K562 (cell line): ENCODE measurements around the gene ICA1.

Source experiments
- CBFB ChIP-seq: sonication (generic); formaldehyde crosslinking; IDR thresholded peaks from 2 replicates; pipeline ENCODE4 v1.4.0; 2020; ENCODE audit warnings: mild to moderate bottlenecking, missing genetic modification reagents
- EGR1 ChIP-seq: fragments of 450-650 bp; conservative IDR thresholded peaks from 2 replicates; pipeline ENCODE4 v1.6.1; 2017; ENCODE audit warnings: mild to moderate bottlenecking
- POLR2AphosphoS5 ChIP-seq: IDR thresholded peaks from 2 replicates; pipeline ENCODE4 v1.6.1; 2011; ENCODE audit warnings: mild to moderate bottlenecking, low read depth, low read length, moderate library complexity; ENCODE audit not compliant: control insufficient read depth, insufficient read depth
- TFAM ChIP-seq: fragments of 250-450 bp; sonication (Bioruptor Pico); conservative IDR thresholded peaks from 2 replicates; pipeline ENCODE4 v1.5.0; 2021; ENCODE audit warnings: mild to moderate bottlenecking, moderate library complexity
- TF ChIP-seq, protein P1 (sequence below), 3 experiments: IDR thresholded peaks in 2 of 3; conservative IDR thresholded peaks in 1 of 3; 2 replicates each; pipeline ENCODE4 v1.5.1; 2011 to 2012; ENCODE audit warnings: low read length in 3 of 3, mild to moderate bottlenecking in 3 of 3, control low read depth in 2 of 3, improper control_type of control experiment in 1 of 3, inconsistent platforms in 1 of 3, low read depth in 1 of 3, mixed read lengths in 1 of 3, moderate library complexity in 1 of 3; ENCODE audit not compliant: insufficient read depth in 2 of 3

- no peak for TF ChIP-seq EGR1
- TF ChIP-seq POLR2AphosphoS5, result no peak
- TF ChIP-seq, protein P1, sequence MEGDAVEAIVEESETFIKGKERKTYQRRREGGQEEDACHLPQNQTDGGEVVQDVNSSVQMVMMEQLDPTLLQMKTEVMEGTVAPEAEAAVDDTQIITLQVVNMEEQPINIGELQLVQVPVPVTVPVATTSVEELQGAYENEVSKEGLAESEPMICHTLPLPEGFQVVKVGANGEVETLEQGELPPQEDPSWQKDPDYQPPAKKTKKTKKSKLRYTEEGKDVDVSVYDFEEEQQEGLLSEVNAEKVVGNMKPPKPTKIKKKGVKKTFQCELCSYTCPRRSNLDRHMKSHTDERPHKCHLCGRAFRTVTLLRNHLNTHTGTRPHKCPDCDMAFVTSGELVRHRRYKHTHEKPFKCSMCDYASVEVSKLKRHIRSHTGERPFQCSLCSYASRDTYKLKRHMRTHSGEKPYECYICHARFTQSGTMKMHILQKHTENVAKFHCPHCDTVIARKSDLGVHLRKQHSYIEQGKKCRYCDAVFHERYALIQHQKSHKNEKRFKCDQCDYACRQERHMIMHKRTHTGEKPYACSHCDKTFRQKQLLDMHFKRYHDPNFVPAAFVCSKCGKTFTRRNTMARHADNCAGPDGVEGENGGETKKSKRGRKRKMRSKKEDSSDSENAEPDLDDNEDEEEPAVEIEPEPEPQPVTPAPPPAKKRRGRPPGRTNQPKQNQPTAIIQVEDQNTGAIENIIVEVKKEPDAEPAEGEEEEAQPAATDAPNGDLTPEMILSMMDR (IDR thresholded peaks at IDR 0.05 in 2 of 3, conservative IDR thresholded peaks at IDR 0.05 in 1 of 3; ENCODE audit: insufficient read depth in 2 of 3, low read depth in 1 of 3, low read length in 3 of 3), result no peak
- no peak for TF ChIP-seq CBFB (CRISPR knock-in tag)
- no peak for TF ChIP-seq TFAM (CRISPR knock-in tag)
Measured at GRCh38 chr7:8258166-8258565, 3.8 kb downstream of the ICA1 start.
